ENCODE data around the gene HDAC4. TPM values are rescaled to one million over a fixed set of nuclear protein-coding genes. Genes with fewer than 3 reads are reported as not detected.

Gene HDAC4
- total RNA-seq, 4 donors from 2014 or later, result 51.4 to 107 (median 70.8) TPM

- Histone ChIP-seq H3K4me3 (no peak overlapping the region), H3K27ac (no peak overlapping the region), H3K4me1 (peaks cover 13% of the 10 kb centered on the region), H3K36me3 (peaks cover 55% of the 10 kb centered on the region), H3K9me3 (no peaks in the 10 kb centered on the region), H3K27me3 (no peaks in the 10 kb centered on the region)
- TF ChIP-seq POLR2AphosphoS5 (IDR thresholded peaks at IDR 0.05) (no peak), POLR2A (IDR thresholded peaks at IDR 0.05) (no peak), CTCF (IDR thresholded peaks at IDR 0.05) (no peak), EP300 (IDR thresholded peaks at IDR 0.05) (no peak)
- peak; percentile 55 to 78 for DNase-seq (ENCODE audit: low spot score in 2 of 2)
- WGBS, result 79% methylated on average over 9 of the region's 19 CpGs
These were observed 245.6 kb downstream of the HDAC4 start for GRCh38 chr2:239154971-239155805.

DNA sequence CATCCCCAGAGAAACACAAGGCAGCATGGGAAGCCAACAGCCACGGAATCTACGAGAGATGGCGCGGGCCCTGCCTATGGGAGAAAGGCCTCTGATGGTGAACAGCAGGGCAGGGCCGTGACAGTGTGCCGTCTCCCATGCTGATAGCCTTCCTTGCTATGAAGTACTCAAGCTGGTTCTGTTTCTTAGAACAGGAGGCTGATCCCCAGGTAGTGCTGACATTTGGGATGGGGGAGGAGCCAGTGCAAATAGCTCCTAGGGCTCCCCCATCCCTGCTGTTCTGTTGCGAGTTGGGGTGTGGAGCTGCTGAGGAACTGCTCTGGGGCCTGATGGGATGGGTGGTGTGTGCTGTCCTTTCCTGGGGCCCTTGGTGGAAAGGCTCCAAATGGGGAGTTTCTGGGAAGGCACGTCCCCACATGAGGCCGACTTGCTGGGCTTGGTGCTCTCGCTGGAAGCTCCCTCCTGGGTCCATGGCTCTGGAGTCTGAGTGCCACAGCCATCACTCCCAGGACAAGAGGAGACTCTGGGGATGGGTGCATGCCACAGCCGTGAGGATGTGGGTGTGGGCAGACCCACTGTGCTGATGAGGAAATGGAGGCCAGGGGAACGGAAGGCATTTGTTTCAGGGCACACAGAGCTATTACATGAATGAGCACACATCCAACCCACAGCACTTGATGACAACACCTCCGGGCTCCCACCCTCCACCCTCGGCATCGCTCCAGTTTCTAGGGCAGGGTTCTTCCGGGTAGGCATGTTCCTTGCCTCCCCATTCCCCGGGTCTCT, 246.8 kb downstream of the HDAC4 start:
- TF ChIP-seq POLR2AphosphoS5 (IDR thresholded peaks at IDR 0.05) (no peak), CTCF (IDR thresholded peaks at IDR 0.05) (no peak)
- H3K27ac ChIP-seq, result no peak overlapping the region
- no peaks in the 10 kb centered on the region for H3K27me3 ChIP-seq
- DNase-seq (ENCODE audit: low spot score in 2 of 2), result peak; percentile 55 to 69
- peaks cover 59% of the 10 kb centered on the region for H3K36me3 ChIP-seq
- H3K9me3 ChIP-seq, result no peaks in the 10 kb centered on the region
- no peak overlapping the region for H3K4me3 ChIP-seq
- peaks cover 13% of the 10 kb centered on the region for H3K4me1 ChIP-seq
- 90% methylated on average over 16 of the region's 17 CpGs for WGBS

DNA sequence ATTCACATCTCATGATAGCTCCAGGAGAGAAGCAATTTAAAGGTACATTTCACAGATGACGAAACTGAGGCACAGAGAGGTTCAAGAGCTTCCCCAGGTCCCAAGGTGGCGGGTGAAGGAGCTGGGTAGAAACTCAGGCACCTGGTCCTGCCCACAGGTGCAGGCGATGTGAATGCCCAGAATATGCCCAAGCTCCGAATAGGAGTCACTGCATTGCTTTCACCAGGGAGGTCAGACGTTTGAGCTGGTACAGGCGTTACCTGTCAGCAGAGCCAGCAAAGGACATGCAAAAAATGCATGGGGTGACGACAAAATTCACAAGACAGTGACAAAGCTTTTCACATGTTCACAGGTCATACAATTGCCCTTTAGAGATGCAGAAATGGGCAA, 247.9 kb downstream of the HDAC4 start:
- H3K27me3 ChIP-seq, result no peaks in the 10 kb centered on the region
- DNase-seq (ENCODE audit: low spot score in 2 of 2), result peak in 1 of 2 donors; percentile 26
- no peak overlapping the region for H3K4me3 ChIP-seq
- peak overlapping the region; percentile 77 for H3K27ac ChIP-seq
- H3K4me1 ChIP-seq, result peaks cover 9% of the 10 kb centered on the region
- TF ChIP-seq EP300 (IDR thresholded peaks at IDR 0.05) (no peak), POLR2AphosphoS5 (IDR thresholded peaks at IDR 0.05) (no peak), CTCF (IDR thresholded peaks at IDR 0.05) (no peak), POLR2A (IDR thresholded peaks at IDR 0.05) (no peak)
- no peaks in the 10 kb centered on the region for H3K9me3 ChIP-seq
- WGBS, result 95% methylated on average over 7 of the region's 7 CpGs
- H3K36me3 ChIP-seq, result peaks cover 70% of the 10 kb centered on the region

GRCh38 chr2:239152239-239152915, 248.4 kb downstream of the HDAC4 start:
- Histone ChIP-seq H3K36me3 (peaks cover 75% of the 10 kb centered on the region), H3K27ac (peak overlapping the region; percentile 77), H3K9me3 (no peaks in the 10 kb centered on the region), H3K4me3 (no peak overlapping the region), H3K27me3 (no peaks in the 10 kb centered on the region), H3K4me1 (peaks cover 4% of the 10 kb centered on the region)
- 91% methylated on average over 10 of the region's 10 CpGs for WGBS
- TF ChIP-seq POLR2A (IDR thresholded peaks at IDR 0.05), result no peak
- no peak for TF ChIP-seq CTCF (IDR thresholded peaks at IDR 0.05)
- TF ChIP-seq EP300 (IDR thresholded peaks at IDR 0.05), result no peak
- TF ChIP-seq POLR2AphosphoS5 (IDR thresholded peaks at IDR 0.05), result no peak
- DNase-seq (ENCODE audit: low spot score in 2 of 2), result peak; percentile 63 to 71
